HepG2 (cell line): ENCODE results near the gene CCDC150.

ENCODE experiments used
- BHLHE40 ChIP-seq: IDR thresholded peaks from 2 replicates; pipeline ENCODE4 v1.6.1; 2011; ENCODE audit warnings: low read length, improper control_type of control experiment
- CBFB ChIP-seq: sonication (generic); formaldehyde crosslinking; IDR thresholded peaks from 2 replicates; pipeline ENCODE4 v1.4.0; 2020; ENCODE audit warnings: missing genetic modification reagents
- EZH2 ChIP-seq: conservative IDR thresholded peaks from 2 replicates; pipeline ENCODE4 v1.6.1; 2012; ENCODE audit warnings: mild to moderate bottlenecking, low read depth, low read length, moderate library complexity
- FOXO4 ChIP-seq: sonication (generic); formaldehyde crosslinking; conservative IDR thresholded peaks from 2 replicates; pipeline ENCODE4 v1.8.1; 2023; ENCODE audit warnings: missing genetic modification reagents
- HMGXB4 ChIP-seq, 2 experiments: sonication (generic) in 1 of 2; formaldehyde crosslinking in 1 of 2; IDR thresholded peaks; 2 replicates each; pipeline versions ENCODE4 v1.4.0 to v1.6.1; 2018 to 2020; ENCODE audit warnings: missing genetic modification reagents in 2 of 2, borderline replicate concordance in 1 of 2, low read depth in 1 of 2, mild to moderate bottlenecking in 1 of 2, missing biosample characterization in 1 of 2
- MAZ ChIP-seq, 2 experiments: sonication (generic) in 1 of 2; formaldehyde crosslinking in 1 of 2; IDR thresholded peaks; 2 replicates each; pipeline versions ENCODE4 v1.5.0 to v1.6.1; 2012 to 2020; ENCODE audit warnings: low read depth in 2 of 2, mild to moderate bottlenecking in 2 of 2, borderline replicate concordance in 1 of 2, improper control_type of control experiment in 1 of 2, low read length in 1 of 2, missing genetic modification reagents in 1 of 2, moderate library complexity in 1 of 2
- RAD21 ChIP-seq: fragments of 450-650 bp; formaldehyde crosslinking; IDR thresholded peaks from 2 replicates; pipeline ENCODE4 v1.5.0; 2020; ENCODE audit warnings: mild to moderate bottlenecking
- RAD51 ChIP-seq: fragments of 450-650 bp; IDR thresholded peaks from 2 replicates; pipeline ENCODE4 v1.6.1; 2016; ENCODE audit warnings: borderline replicate concordance
- SMARCC2 ChIP-seq: fragments of 450-650 bp; IDR thresholded peaks from 2 replicates; pipeline ENCODE4 v1.6.1; 2017; ENCODE audit warnings: antibody characterized with exemption, mild to moderate bottlenecking
- TP53 ChIP-seq: sonication (generic); formaldehyde crosslinking; conservative IDR thresholded peaks from 2 replicates; pipeline ENCODE4 v1.4.0; 2020; ENCODE audit warnings: missing genetic modification reagents
- ZNF414 ChIP-seq: sonication (generic); formaldehyde crosslinking; IDR thresholded peaks from 2 replicates; pipeline ENCODE4 v1.5.0; 2020; ENCODE audit warnings: missing genetic modification reagents
- ZSCAN31 ChIP-seq: sonication (generic); formaldehyde crosslinking; IDR thresholded peaks from 2 replicates; pipeline ENCODE4 v1.5.0; 2020; ENCODE audit warnings: low read depth, mild to moderate bottlenecking, missing genetic modification reagents

- TF ChIP-seq CBFB (CRISPR knock-in tag) (no peak), RAD21 (CRISPR knock-in tag) (no peak), BHLHE40 (no peak), EZH2 (no peak), ZNF414 (no peak), SMARCC2 (no peak), HMGXB4 (CRISPR knock-in tag; IDR thresholded peaks at IDR 0.05; ENCODE audit: borderline replicate concordance in 1 of 2, low read depth in 1 of 2) (no peak), FOXO4 (no peak), RAD51 (no peak), MAZ (IDR thresholded peaks at IDR 0.05; ENCODE audit: borderline replicate concordance, low read depth, low read length) (no peak), MAZ (CRISPR knock-in tag; IDR thresholded peaks at IDR 0.05; ENCODE audit: low read depth) (no peak), ZSCAN31 (CRISPR knock-in tag) (no peak), TP53 (CRISPR knock-in tag) (no peak)
These were observed 30.8 kb downstream of the CCDC150 start for GRCh38 chr2:196670342-196670741.
